Mesodermal cell (in vitro differentiated cells): ENCODE results near the gene ZDHHC1.

Experiments
- H3K27ac ChIP-seq: 2 replicates; pipeline ENCODE4 v1.7.0; 2013; ENCODE audit warnings: mild to moderate bottlenecking, low read depth, low read length, moderate library complexity; ENCODE audit not compliant: severe bottlenecking
- H3K36me3 ChIP-seq: 2 replicates; pipeline ENCODE4 v1.7.1; 2013; ENCODE audit warnings: mild to moderate bottlenecking, low read length, moderate library complexity; ENCODE audit not compliant: control insufficient read depth, insufficient read depth
- H3K4me1 ChIP-seq: one replicate; pipeline ENCODE4 v1.7.1; 2013; ENCODE audit warnings: mild to moderate bottlenecking, low read length; ENCODE audit not compliant: insufficient read depth, control insufficient read depth, poor library complexity, severe bottlenecking
- H3K4me3 ChIP-seq: 2 replicates; pipeline ENCODE4 v1.7.0; 2013; ENCODE audit warnings: low read length, control low read depth, mild to moderate bottlenecking; ENCODE audit not compliant: insufficient read depth, poor library complexity, severe bottlenecking; ENCODE audit errors: extremely low read depth
- H3K9me3 ChIP-seq: 2 replicates; pipeline ENCODE4 v1.7.1; 2013; ENCODE audit warnings: mild to moderate bottlenecking, low read length, moderate library complexity; ENCODE audit not compliant: control insufficient read depth
- WGBS, 2 experiments: methylation state at CpG; one replicate each; pipeline ENCODE4 v1.1.5; 2013; ENCODE audit warnings: missing lambda C conversion rate in 2 of 2; ENCODE audit not compliant: insufficient coverage in 2 of 2; 5-methylcytosine and 5-hydroxymethylcytosine counted together

The ZDHHC1 gene

DNA sequence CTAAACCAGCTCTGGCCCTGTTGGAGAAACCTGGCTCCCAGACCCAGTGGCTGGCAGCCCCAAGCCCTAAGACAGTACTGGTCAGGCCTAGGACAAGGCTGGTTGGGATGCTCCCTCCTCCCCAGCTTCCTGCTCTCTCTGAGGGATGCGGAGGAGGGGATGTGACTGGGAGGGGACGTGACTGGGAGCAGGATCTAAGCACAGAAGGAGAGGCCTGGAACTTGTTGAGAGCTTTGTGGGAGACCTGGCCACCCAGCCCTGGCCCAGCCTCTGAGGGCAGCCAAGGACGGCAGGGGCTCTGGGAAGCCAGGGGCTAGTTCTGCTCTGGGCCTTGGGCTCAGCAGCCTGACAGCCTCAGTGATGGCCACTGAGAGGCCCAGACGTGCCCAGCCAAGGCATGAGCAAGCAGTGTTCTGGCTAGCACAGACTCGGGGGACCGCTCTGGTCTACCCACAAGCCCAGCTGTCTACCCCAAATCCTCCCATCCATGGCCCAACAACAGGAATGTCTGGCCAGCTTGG, 41.9 kb upstream of the ZDHHC1 start:
- Histone ChIP-seq H3K36me3 (peaks cover 30% of the 10 kb centered on the region), H3K4me3 (no peak overlapping the region), H3K4me1 (peaks cover 6% of the 10 kb centered on the region), H3K9me3 (no peaks in the 10 kb centered on the region), H3K27ac (no peak overlapping the region)
- WGBS, 2 experiments = 79 to 89% methylated on average over 3 to 5 of the region's 6 CpGs

GRCh38 chr16:67457611-67458010, 41.3 kb upstream of the ZDHHC1 start:
- no peaks in the 10 kb centered on the region for H3K9me3 ChIP-seq
- WGBS, 2 experiments = 85 to 91% methylated on average over 6 of the region's 7 CpGs
- H3K4me1 ChIP-seq = peaks cover 6% of the 10 kb centered on the region
- no peak overlapping the region for H3K27ac ChIP-seq
- peaks cover 32% of the 10 kb centered on the region for H3K36me3 ChIP-seq
- H3K4me3 ChIP-seq = no peak overlapping the region

- H3K4me1 ChIP-seq = peaks cover 6% of the 10 kb centered on the region
- WGBS, 2 experiments = 90 to 94% methylated on average over 5 to 6 of the region's 6 CpGs
- H3K27ac ChIP-seq = no peak overlapping the region
- peaks cover 34% of the 10 kb centered on the region for H3K36me3 ChIP-seq
- H3K9me3 ChIP-seq = no peaks in the 10 kb centered on the region
- no peak overlapping the region for H3K4me3 ChIP-seq
These were observed 40.3 kb upstream of the ZDHHC1 start for GRCh38 chr16:67456391-67457081.

- Histone ChIP-seq H3K4me1 (peaks cover 6% of the 10 kb centered on the region), H3K9me3 (no peaks in the 10 kb centered on the region), H3K4me3 (no peak overlapping the region), H3K36me3 (peaks cover 23% of the 10 kb centered on the region), H3K27ac (no peak overlapping the region)
- 85 to 97% methylated on average over 3 of the region's 6 CpGs for WGBS, 2 experiments
These were observed 38.6 kb upstream of the ZDHHC1 start for GRCh38 chr16:67454852-67455251.

- WGBS, 2 experiments = 77 to 78% methylated on average over 5 of the region's 5 CpGs
- Histone ChIP-seq H3K4me1 (no peaks in the 10 kb centered on the region), H3K36me3 (peaks cover 24% of the 10 kb centered on the region), H3K9me3 (no peaks in the 10 kb centered on the region), H3K4me3 (no peak overlapping the region), H3K27ac (no peak overlapping the region)
These were observed 37.8 kb upstream of the ZDHHC1 start for GRCh38 chr16:67454104-67454503.

DNA sequence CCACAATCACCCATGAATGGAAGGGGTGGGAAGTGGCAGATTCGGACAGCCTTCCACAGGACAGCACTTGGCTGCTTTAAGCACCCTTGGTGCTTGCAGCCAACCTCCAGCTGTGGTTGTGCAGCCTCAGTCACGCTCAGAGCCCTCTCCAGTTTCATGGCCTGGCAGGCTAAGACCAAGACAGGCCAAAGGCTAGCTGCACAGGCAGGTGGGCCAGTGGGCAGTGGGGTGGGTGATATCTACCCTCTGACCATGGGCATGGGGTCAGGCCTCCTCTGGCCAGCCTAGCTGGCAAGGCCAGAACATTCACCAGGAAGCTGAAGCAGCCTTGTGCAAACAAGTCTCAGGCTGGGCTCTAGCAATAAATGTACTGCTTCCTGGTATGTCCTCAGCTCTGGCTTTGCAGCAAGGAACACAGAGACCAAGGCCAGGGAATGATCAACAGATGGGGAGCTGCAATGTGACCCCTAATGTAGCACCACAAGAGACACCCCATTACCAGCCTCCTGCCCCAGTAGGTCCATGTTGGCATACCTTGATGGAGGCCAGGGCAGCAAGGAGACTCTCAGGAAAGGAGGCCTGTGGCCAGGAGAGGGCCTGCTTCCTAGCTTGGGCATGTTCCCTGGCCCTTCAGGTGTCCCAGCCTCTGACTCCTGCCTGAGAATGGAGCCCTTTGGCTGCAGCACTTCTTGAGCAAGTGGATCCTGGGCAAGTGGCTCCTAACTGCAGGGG, 35.6 kb upstream of the ZDHHC1 start:
- Histone ChIP-seq H3K9me3 (no peaks in the 10 kb centered on the region), H3K4me3 (no peak overlapping the region), H3K4me1 (no peaks in the 10 kb centered on the region), H3K27ac (no peak overlapping the region), H3K36me3 (peaks cover 26% of the 10 kb centered on the region)
- WGBS, 2 experiments = 86 to 88% methylated on average over 1 to 2 of the region's 2 CpGs

DNA sequence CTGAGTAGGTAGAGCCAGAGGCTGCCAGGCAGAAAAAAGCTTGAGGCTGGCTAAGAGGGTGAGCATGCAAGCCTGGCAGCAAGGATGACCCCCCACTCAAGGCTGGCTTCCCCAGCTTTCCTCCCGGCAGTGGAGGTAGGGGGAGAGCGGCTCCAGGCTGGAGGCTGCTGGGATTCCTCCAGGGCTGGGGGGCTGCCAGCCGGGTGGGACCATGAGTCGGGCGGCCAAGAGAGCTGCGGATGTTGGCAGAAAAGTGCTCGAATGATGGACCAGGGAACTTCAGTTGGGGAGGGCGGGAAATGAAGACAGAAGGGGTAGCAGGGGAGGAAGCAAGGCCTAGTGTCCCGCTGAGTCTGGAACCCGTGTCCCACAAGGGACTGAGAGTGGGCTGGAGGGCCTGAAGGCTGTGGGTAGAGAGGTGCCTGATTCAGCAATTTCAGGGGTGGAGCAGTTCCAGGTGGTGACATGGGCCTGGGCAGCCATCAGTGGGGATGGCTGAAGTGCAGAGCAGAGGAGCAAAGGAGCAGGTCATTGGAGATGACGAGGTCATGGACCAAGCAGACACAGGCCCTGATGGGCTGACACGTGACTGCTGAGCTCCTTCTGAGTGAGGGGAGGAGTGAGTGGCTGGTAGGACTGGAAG, 34.9 kb upstream of the ZDHHC1 start:
- WGBS, 2 experiments = 95 to 98% methylated on average over 10 of the region's 12 CpGs
- H3K9me3 ChIP-seq = no peaks in the 10 kb centered on the region
- peaks cover 23% of the 10 kb centered on the region for H3K36me3 ChIP-seq

DNA sequence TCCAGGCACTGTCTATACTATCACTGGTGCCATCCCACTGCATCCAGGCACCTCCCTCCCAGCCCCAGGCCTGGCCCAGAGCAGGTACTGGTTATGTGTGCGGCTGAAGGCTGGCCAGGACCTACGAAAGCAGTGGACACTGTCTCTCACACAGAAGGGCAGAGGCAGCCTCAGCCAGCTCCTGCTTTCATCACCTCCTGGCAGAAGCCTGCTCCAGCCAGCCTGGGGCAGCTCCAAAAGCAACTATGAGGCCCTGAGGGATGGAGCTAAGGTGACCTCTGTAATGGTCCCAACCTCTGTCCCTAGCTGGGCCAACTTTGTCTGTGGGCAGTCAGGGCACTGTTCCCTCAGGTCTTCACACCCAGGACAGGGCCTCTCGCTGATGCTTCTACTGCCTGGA, 33.5 kb upstream of the ZDHHC1 start:
- 96 to 100% methylated on average over 3 of the region's 3 CpGs for WGBS, 2 experiments
- no peaks in the 10 kb centered on the region for H3K9me3 ChIP-seq
- H3K36me3 ChIP-seq = peaks cover 26% of the 10 kb centered on the region
- no peak overlapping the region for H3K27ac ChIP-seq
- H3K4me3 ChIP-seq = no peak overlapping the region
- H3K4me1 ChIP-seq = no peaks in the 10 kb centered on the region

More for the DNA sequence above, 34.9 kb upstream of the ZDHHC1 start:
- Histone ChIP-seq H3K4me3 (no peak overlapping the region), H3K4me1 (no peaks in the 10 kb centered on the region), H3K27ac (no peak overlapping the region)

DNA sequence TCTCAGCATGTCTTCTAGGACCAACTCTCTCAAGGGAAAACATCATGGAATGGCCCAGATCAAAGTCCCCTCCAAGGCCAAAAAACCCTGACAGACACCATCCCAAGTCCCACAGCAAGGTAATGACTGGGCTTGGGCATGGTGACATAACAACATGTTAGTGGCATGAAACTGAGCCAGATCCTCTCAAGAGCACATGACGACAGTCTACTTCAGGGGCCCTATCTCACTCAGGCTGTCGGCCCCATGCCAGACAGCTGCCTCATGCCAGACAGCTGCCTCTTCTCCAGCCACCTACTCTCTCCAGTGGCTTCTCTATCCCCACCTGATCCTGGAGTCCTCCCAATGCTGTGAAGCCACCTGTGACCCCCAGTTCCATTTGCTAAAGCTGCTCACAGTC, 33.1 kb upstream of the ZDHHC1 start:
- WGBS, 2 experiments = 96 to 100% methylated on average over 2 of the region's 2 CpGs
- no peaks in the 10 kb centered on the region for H3K9me3 ChIP-seq
- no peaks in the 10 kb centered on the region for H3K4me1 ChIP-seq
- H3K36me3 ChIP-seq = peaks cover 26% of the 10 kb centered on the region
- no peak overlapping the region for H3K4me3 ChIP-seq
- H3K27ac ChIP-seq = no peak overlapping the region

DNA sequence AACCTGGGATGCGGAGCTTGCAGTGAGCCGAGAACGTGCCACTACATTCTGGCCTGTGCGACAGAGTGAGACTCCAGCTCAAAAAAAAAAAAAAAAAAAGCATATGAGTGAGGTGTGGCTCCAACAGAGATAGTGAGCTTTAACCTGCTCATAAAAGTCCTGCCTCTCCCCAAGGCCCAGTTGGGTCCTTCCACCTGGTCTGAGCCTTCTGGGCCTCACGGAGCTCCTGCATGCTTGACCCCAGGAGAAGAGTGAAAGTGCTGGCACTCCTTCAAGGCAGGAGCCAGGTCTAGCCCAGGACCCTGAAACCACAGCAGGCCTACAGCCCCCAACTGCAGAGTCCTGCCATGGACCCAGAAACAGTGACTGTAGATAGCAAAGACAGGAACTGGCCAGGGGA, 32.3 kb upstream of the ZDHHC1 start:
- peaks cover 26% of the 10 kb centered on the region for H3K36me3 ChIP-seq
- no peak overlapping the region for H3K4me3 ChIP-seq
- no peaks in the 10 kb centered on the region for H3K4me1 ChIP-seq

More for the DNA sequence above, 32.3 kb upstream of the ZDHHC1 start:
- WGBS, 2 experiments = 94 to 100% methylated on average over 3 to 4 of the region's 5 CpGs
- H3K27ac ChIP-seq = no peak overlapping the region
- H3K9me3 ChIP-seq = no peaks in the 10 kb centered on the region
